Fibroblast of skin of right quadriceps (primary cell): Measurements from ENCODE around the gene KDM4B.
"Not testable (repeated sequence)": the region's sequence is repeated elsewhere in the genome, so short reads cannot be mapped to it uniquely, and the experiment has no call there.

ENCODE experiments used
- DNase-seq: peaks from one replicate; pipeline ENCODE4 v3.0.0-alpha.2; 2013

Gene KDM4B

GRCh38 chr19:5154799-5155426 lies 186.0 kb downstream of the KDM4B start:
- DNase-seq = no peak

GRCh38 chr19:5155586-5156210 lies 186.8 kb downstream of the KDM4B start:
- no peak for DNase-seq

- no peak for DNase-seq
These were observed 187.5 kb downstream of the KDM4B start for GRCh38 chr19:5156231-5156986.

- no peak for DNase-seq
These were observed 188.3 kb downstream of the KDM4B start for GRCh38 chr19:5157186-5157585.

GRCh38 chr19:5158549-5159134 lies 189.7 kb downstream of the KDM4B start:
- not testable (repeated sequence) for DNase-seq

- DNase-seq = not testable (repeated sequence)
These were observed 191.4 kb downstream of the KDM4B start for GRCh38 chr19:5160158-5160795.

- not testable (repeated sequence) for DNase-seq
These were observed 196.2 kb downstream of the KDM4B start for GRCh38 chr19:5164845-5165696.

- no peak for DNase-seq
These were observed 196.7 kb downstream of the KDM4B start for GRCh38 chr19:5165697-5166019.

GRCh38 chr19:5166262-5166661 lies 197.3 kb downstream of the KDM4B start:
- peak; percentile 54 for DNase-seq

GRCh38 chr19:5170329-5170745 lies 201.4 kb downstream of the KDM4B start:
- DNase-seq = no peak

GRCh38 chr19:5171711-5172110 lies 202.8 kb downstream of the KDM4B start:
- DNase-seq = no peak

GRCh38 chr19:5172859-5173630 lies 204.1 kb downstream of the KDM4B start:
- DNase-seq = peak; percentile 98

- no peak for DNase-seq
These were observed 205.1 kb downstream of the KDM4B start for GRCh38 chr19:5173993-5174392.

GRCh38 chr19:5177745-5178450 lies 209.0 kb downstream of the KDM4B start:
- no peak for DNase-seq

GRCh38 chr19:5178841-5179240 lies 209.9 kb downstream of the KDM4B start:
- DNase-seq = no peak

GRCh38 chr19:5179256-5179655 lies 210.3 kb downstream of the KDM4B start:
- no peak for DNase-seq

- DNase-seq = no peak
These were observed 212.4 kb downstream of the KDM4B start for GRCh38 chr19:5181329-5181728.

- no peak for DNase-seq
These were observed 213.8 kb downstream of the KDM4B start for GRCh38 chr19:5182751-5183150.

GRCh38 chr19:5183616-5184015 lies 214.7 kb downstream of the KDM4B start:
- DNase-seq = no peak

GRCh38 chr19:5184930-5185329 lies 216.0 kb downstream of the KDM4B start:
- DNase-seq = no peak
